Caco-2 (cell line): ENCODE data around the gene JAKMIP3. TPM values are rescaled to one million over a fixed set of nuclear protein-coding genes. Genes with fewer than 3 reads are reported as not detected.

ENCODE experiments used
- BruUV-seq: library from RNA; stranded (reverse); fragments of 400-500 nt; replicated peaks from 2 replicates; lab custom pipeline; 2021; lab: Mats Ljungman, UMichigan
- CTCF ChIA-PET: fragments of 300-600 bp; sonication (Branson Sonifier 250); formaldehyde crosslinking; loops from one replicate; lab custom pipeline; 2022; ENCODE audit warnings: antibody characterized with exemption; lab: Charles Lee
- POLR2A ChIA-PET: fragments of 300-600 bp; sonication (Branson Sonifier 250); formaldehyde crosslinking; loops from one replicate; lab custom pipeline; 2022; ENCODE audit warnings: antibody characterized with exemption; lab: Charles Lee
- DNase-seq, 2 experiments: peaks; one replicate each; pipeline versions ENCODE4 v3.0.0 to v3.0.0-alpha.2; 2020 to 2022
- H3K27me3 ChIP-seq: replicated peaks from 2 replicates; pipeline ENCODE4 v1.6.0; 2011; ENCODE audit warnings: low read length; ENCODE audit not compliant: control insufficient read depth, insufficient read depth
- H3K36me3 ChIP-seq: 2 replicates; pipeline ENCODE4 v1.5.1; 2011; ENCODE audit warnings: low read length; ENCODE audit not compliant: control insufficient read depth, insufficient read depth
- H3K4me1 ChIP-seq: fragments of 250-450 bp; sonication (Bioruptor Pico); 2 replicates; pipeline ENCODE4 v1.5.1; 2020; ENCODE audit warnings: mild to moderate bottlenecking
- H3K4me3 ChIP-seq: 2 replicates; pipeline ENCODE4 v1.5.1; 2011; ENCODE audit warnings: low read depth, mild to moderate bottlenecking, control low read depth, low read length
- H3K9me3 ChIP-seq: fragments of 250-450 bp; sonication (Bioruptor Pico); 2 replicates; pipeline ENCODE4 v1.5.1; 2020; ENCODE audit warnings: mild to moderate bottlenecking, moderate library complexity
- H3K27ac Mint-ChIP-seq: one replicate; pipeline ENCODE4 v1.8.0; 2022; ENCODE audit warnings: mixed read lengths; ENCODE audit not compliant: unreplicated experiment
- H3K27me3 Mint-ChIP-seq: one replicate; pipeline ENCODE4 v1.8.0; 2022; ENCODE audit warnings: mixed read lengths; ENCODE audit not compliant: insufficient read depth, unreplicated experiment
- H3K36me3 Mint-ChIP-seq: one replicate; pipeline ENCODE4 v1.8.0; 2022; ENCODE audit warnings: mild to moderate bottlenecking, mixed read lengths; ENCODE audit not compliant: insufficient read depth, unreplicated experiment
- H3K4me1 Mint-ChIP-seq: one replicate; pipeline ENCODE4 v1.8.0; 2022; ENCODE audit warnings: low read depth, mixed read lengths; ENCODE audit not compliant: unreplicated experiment
- H3K4me3 Mint-ChIP-seq: one replicate; pipeline ENCODE4 v1.8.0; 2022; ENCODE audit warnings: mild to moderate bottlenecking, moderate library complexity, mixed read lengths; ENCODE audit not compliant: unreplicated experiment
- H3K9me3 Mint-ChIP-seq: one replicate; pipeline ENCODE4 v1.8.0; 2022; ENCODE audit warnings: mixed read lengths; ENCODE audit not compliant: unreplicated experiment
- CTCF ChIP-seq, 2 experiments: fragments of 200-600 bp in 1 of 2; IDR thresholded peaks; 1 replicate in 1 of 2; 2 replicates in 1 of 2; pipeline versions ENCODE4 v1.5.1 to v1.8.0; 2011 to 2022; ENCODE audit warnings: antibody characterized with exemption in 1 of 2, control low read depth in 1 of 2, inconsistent platforms in 1 of 2, low read depth in 1 of 2, low read length in 1 of 2, mild to moderate bottlenecking in 1 of 2, moderate library complexity in 1 of 2; ENCODE audit not compliant: insufficient read depth in 1 of 2, severe bottlenecking in 1 of 2, unreplicated experiment in 1 of 2
- intact Hi-C: fragments of 100-400 bp; cut with micrococcal nuclease; formaldehyde crosslinking; loops from one replicate; pipeline ENCODE4 v1.10.0; 2022; ENCODE audit not compliant: unreplicated experiment
- total RNA-seq: library from RNA; stranded (reverse); gene quantifications from 2 replicates; pipeline ENCODE4 v1.2.3, GENCODE V29; 2022

JAKMIP3 gene
- total RNA-seq, 1 experiment from 2014 or later: 0.50 TPM

- H3K27me3 Mint-ChIP-seq: peaks cover 11% of the 10 kb centered on the region
- peaks cover 6% of the 10 kb centered on the region; the same call in 1 of the 2 replicates for H3K4me1 ChIP-seq
- ChIA-PET POLR2A (no interaction called here), CTCF (no interaction called here)
- no peak for TF ChIP-seq CTCF (IDR thresholded peaks at IDR 0.05; ENCODE audit: insufficient read depth in 1 of 2, low read depth in 1 of 2, low read length in 1 of 2, severe bottlenecking in 1 of 2, unreplicated experiment in 1 of 2)
- no peaks in the 10 kb centered on the region for H3K36me3 Mint-ChIP-seq
- no peaks in the 10 kb centered on the region for H3K36me3 ChIP-seq
- H3K4me3 ChIP-seq: no peak overlapping the region
- no peaks in the 10 kb centered on the region for H3K27me3 ChIP-seq
- intact Hi-C loops: no loop called here
- DNase-seq: no peak
- H3K27ac Mint-ChIP-seq: no peak overlapping the region
- no peak overlapping the region for H3K4me3 Mint-ChIP-seq
- no peaks in the 10 kb centered on the region for H3K9me3 Mint-ChIP-seq
- no peaks in the 10 kb centered on the region for H3K9me3 ChIP-seq
- no peaks in the 10 kb centered on the region for H3K4me1 Mint-ChIP-seq
- BruUV-seq: no TSS peak
Measured at GRCh38 chr10:132095403-132096113, 29.8 kb downstream of the JAKMIP3 start.

GRCh38 chr10:132096223-132096622 lies 30.5 kb downstream of the JAKMIP3 start:
- Histone ChIP-seq H3K4me1 (peaks cover 6% of the 10 kb centered on the region; the same call in 1 of the 2 replicates), H3K9me3 (no peaks in the 10 kb centered on the region), H3K4me3 (no peak overlapping the region), H3K36me3 (no peaks in the 10 kb centered on the region), H3K27me3 (no peaks in the 10 kb centered on the region)
- Mint-ChIP-seq H3K4me1 (no peaks in the 10 kb centered on the region), H3K36me3 (no peaks in the 10 kb centered on the region), H3K4me3 (no peak overlapping the region), H3K9me3 (no peaks in the 10 kb centered on the region), H3K27ac (no peak overlapping the region), H3K27me3 (peaks cover 4% of the 10 kb centered on the region)
- intact Hi-C loops: no loop called here
- no peak for DNase-seq
- no peak for TF ChIP-seq CTCF (IDR thresholded peaks at IDR 0.05; ENCODE audit: insufficient read depth in 1 of 2, low read depth in 1 of 2, low read length in 1 of 2, severe bottlenecking in 1 of 2, unreplicated experiment in 1 of 2)
- POLR2A ChIA-PET: no interaction called here
- CTCF ChIA-PET: no interaction called here
- BruUV-seq: no TSS peak

- CTCF ChIA-PET: no interaction called here
Measured at GRCh38 chr10:132096863-132097478, 31.2 kb downstream of the JAKMIP3 start.

More at GRCh38 chr10:132096863-132097478, 31.2 kb downstream of the JAKMIP3 start:
- H3K4me1 Mint-ChIP-seq: no peaks in the 10 kb centered on the region
- no peak for TF ChIP-seq CTCF (IDR thresholded peaks at IDR 0.05; ENCODE audit: insufficient read depth in 1 of 2, low read depth in 1 of 2, low read length in 1 of 2, severe bottlenecking in 1 of 2, unreplicated experiment in 1 of 2)
- Histone ChIP-seq H3K27me3 (no peaks in the 10 kb centered on the region), H3K36me3 (no peaks in the 10 kb centered on the region), H3K4me1 (peaks cover 6% of the 10 kb centered on the region; the same call in 1 of the 2 replicates), H3K4me3 (no peak overlapping the region), H3K9me3 (no peaks in the 10 kb centered on the region)
- peaks cover 4% of the 10 kb centered on the region for H3K27me3 Mint-ChIP-seq
- peak in 1 of 2 experiments; percentile 26 for DNase-seq
- no peak overlapping the region for H3K27ac Mint-ChIP-seq
- no peak overlapping the region for H3K4me3 Mint-ChIP-seq
- BruUV-seq: no TSS peak
- H3K9me3 Mint-ChIP-seq: no peaks in the 10 kb centered on the region
- intact Hi-C loops: no loop called here
- POLR2A ChIA-PET: no interaction called here
- H3K36me3 Mint-ChIP-seq: no peaks in the 10 kb centered on the region
